ENCODE data around the gene BBS1. TPM values are rescaled to one million over a fixed set of nuclear protein-coding genes. Genes with fewer than 3 reads are reported as not detected.

BBS1 gene
- total and polyA plus RNA-seq, 2 experiments from 2014 or later = 59.7 to 100 TPM

DNA sequence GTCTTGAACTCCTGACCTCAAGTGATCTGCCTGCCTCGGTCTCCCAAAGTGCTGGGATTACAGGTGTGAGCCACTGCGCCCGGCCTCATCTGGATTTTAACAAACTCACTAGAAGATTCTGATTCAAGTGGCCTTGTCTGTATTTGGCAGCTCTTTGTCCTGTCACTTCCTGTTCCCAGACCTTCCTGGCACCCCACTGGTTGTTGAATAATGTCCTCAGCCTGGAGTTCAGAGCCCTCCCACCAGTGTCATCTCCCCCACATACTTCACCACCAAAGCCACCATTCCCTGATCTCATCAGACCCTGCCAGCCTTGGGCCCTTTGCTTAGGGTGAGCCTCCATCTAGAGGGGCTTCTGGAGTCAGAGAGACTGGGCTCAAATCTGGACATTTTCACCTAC, 40.4 kb upstream of the BBS1 start:
- Histone ChIP-seq H3K9me3 (ENCODE audit: low read depth) (no peaks in the 10 kb centered on the region), H3K36me3 (peaks cover 15% of the 10 kb centered on the region), H3K27me3 (no peaks in the 10 kb centered on the region), H3K27ac (no peak overlapping the region), H3K4me1 (ENCODE audit: low read depth) (peaks cover 7% of the 10 kb centered on the region), H3K4me3 (no peak overlapping the region)
- TF ChIP-seq, protein P1, sequence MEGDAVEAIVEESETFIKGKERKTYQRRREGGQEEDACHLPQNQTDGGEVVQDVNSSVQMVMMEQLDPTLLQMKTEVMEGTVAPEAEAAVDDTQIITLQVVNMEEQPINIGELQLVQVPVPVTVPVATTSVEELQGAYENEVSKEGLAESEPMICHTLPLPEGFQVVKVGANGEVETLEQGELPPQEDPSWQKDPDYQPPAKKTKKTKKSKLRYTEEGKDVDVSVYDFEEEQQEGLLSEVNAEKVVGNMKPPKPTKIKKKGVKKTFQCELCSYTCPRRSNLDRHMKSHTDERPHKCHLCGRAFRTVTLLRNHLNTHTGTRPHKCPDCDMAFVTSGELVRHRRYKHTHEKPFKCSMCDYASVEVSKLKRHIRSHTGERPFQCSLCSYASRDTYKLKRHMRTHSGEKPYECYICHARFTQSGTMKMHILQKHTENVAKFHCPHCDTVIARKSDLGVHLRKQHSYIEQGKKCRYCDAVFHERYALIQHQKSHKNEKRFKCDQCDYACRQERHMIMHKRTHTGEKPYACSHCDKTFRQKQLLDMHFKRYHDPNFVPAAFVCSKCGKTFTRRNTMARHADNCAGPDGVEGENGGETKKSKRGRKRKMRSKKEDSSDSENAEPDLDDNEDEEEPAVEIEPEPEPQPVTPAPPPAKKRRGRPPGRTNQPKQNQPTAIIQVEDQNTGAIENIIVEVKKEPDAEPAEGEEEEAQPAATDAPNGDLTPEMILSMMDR (IDR thresholded peaks at IDR 0.05; ENCODE audit: low read depth, low read length) = no peak
- no peak for DNase-seq (ENCODE audit: low read depth in 1 of 2, low spot score in 1 of 2)

DNA sequence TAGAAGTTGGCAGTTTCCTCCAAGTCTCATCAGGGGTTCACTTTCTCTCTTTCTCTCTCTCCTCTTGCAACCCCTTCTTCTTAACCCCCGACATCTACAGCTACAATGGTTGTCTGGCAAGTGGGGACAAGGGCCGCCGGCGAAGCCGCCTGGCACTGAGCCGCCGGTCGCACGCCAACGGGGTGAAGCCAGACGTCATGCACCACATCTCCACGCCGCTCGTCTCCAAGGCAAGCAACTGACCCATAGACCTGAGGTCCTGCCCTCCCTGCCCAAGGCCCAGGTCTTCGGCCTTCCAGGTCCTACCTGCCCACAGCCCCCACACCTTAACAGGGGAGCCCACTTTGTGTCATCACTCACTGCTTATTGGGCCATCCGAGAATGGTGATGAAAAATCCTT, 39.3 kb upstream of the BBS1 start:
- DNase-seq (ENCODE audit: low read depth in 1 of 2, low spot score in 1 of 2) = no peak
- Histone ChIP-seq H3K36me3 (peaks cover 15% of the 10 kb centered on the region), H3K4me1 (ENCODE audit: low read depth) (peaks cover 7% of the 10 kb centered on the region), H3K27ac (no peak overlapping the region), H3K4me3 (no peak overlapping the region), H3K27me3 (no peaks in the 10 kb centered on the region), H3K9me3 (ENCODE audit: low read depth) (no peaks in the 10 kb centered on the region)
- TF ChIP-seq, protein P1 (IDR thresholded peaks at IDR 0.05; ENCODE audit: low read depth, low read length) = no peak

DNA sequence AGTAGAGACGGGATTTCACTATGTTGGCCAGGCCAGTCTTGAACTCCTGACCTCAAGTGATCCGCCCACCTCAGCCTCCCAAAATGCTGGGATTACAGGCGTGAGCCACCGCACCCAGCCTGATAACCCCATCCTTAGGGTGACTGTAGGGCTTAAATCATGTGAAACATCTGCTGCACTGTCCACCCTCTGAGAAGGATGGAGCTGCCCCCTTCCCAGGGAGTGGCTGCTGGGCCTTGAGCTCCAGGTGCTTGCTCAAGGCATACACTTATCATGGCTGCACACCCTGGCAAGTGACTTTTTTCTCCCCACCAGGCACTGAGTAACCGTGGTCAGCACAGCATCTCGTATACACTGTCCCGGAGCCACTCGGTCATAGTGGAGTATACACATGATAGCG, 38.4 kb upstream of the BBS1 start:
- Histone ChIP-seq H3K27me3 (no peaks in the 10 kb centered on the region), H3K4me1 (ENCODE audit: low read depth) (peaks cover 7% of the 10 kb centered on the region), H3K9me3 (ENCODE audit: low read depth) (no peaks in the 10 kb centered on the region), H3K27ac (no peak overlapping the region), H3K36me3 (peaks cover 15% of the 10 kb centered on the region), H3K4me3 (no peak overlapping the region)
- TF ChIP-seq, protein P1 (IDR thresholded peaks at IDR 0.05; ENCODE audit: low read depth, low read length) = no peak
- DNase-seq (ENCODE audit: low read depth in 1 of 2, low spot score in 1 of 2) = no peak

DNA sequence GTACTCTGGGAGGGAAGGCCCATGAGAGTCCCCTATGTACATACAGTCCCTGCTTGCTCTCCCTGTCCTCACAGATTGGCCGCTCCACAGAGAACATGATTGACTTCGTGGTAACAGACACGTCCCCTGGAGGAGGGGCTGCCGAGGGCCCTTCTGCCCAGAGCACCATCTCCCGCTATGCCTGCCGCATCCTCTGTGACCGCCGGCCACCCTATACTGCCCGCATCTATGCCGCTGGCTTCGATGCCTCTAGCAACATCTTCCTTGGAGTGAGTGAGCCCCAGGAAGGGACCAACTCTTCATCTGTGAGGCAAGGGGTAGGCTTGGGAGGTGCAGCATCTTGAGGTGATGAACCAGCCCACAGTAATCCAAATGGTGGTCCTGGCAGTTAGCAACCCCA, 37.3 kb upstream of the BBS1 start:
- TF ChIP-seq, protein P1 (IDR thresholded peaks at IDR 0.05; ENCODE audit: low read depth, low read length) = no peak
- Histone ChIP-seq H3K4me1 (ENCODE audit: low read depth) (no peaks in the 10 kb centered on the region), H3K4me3 (no peak overlapping the region), H3K36me3 (peaks cover 15% of the 10 kb centered on the region), H3K27me3 (no peaks in the 10 kb centered on the region), H3K9me3 (ENCODE audit: low read depth) (no peaks in the 10 kb centered on the region), H3K27ac (no peak overlapping the region)
- DNase-seq (ENCODE audit: low read depth in 1 of 2, low spot score in 1 of 2) = no peak

DNA sequence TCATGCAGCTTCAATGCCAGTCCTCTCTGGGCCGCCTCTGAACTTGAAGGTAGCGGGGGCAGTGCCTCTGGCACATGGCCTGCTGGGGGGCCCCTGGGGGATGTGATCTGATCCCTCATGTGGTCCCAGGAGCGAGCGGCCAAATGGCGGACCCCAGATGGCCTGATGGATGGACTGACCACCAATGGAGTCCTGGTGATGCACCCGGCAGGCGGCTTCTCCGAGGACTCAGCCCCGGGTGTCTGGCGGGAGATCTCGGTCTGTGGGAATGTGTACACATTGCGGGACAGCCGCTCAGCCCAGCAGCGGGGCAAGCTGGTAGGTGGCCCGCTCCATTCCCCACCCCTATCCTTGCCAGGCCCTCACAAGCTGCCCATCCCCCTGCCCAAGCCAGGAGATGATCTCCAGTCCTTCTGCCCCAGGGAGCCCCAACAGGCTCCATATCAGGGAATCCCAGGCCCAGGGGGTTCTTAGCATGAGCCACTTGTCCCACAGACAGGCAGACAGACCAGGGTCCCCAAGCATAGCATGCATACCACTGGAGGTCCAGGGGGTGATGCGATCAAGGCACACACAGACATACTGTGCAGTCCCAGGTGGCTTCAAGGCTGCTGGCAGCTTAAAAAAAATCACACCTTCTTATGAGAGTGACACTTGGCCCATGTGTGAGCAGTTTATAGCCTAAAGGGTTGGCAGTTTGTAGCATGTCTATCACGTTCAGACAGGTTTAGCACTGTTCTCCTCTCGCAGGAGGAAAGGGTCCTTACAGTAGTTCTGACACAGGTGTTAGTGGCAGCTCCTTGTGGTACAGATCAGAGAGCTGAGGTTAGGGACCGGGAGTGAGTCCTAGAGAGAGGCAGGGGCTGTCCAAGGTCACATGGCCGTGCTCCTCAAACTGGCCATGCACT, 36.6 kb upstream of the BBS1 start:
- Histone ChIP-seq H3K27ac (no peak overlapping the region), H3K9me3 (ENCODE audit: low read depth) (no peaks in the 10 kb centered on the region), H3K27me3 (no peaks in the 10 kb centered on the region), H3K4me3 (no peak overlapping the region), H3K36me3 (peaks cover 15% of the 10 kb centered on the region), H3K4me1 (ENCODE audit: low read depth) (no peaks in the 10 kb centered on the region)
- DNase-seq (ENCODE audit: low read depth in 1 of 2, low spot score in 1 of 2) = no peak
- TF ChIP-seq, protein P1 (IDR thresholded peaks at IDR 0.05; ENCODE audit: low read depth, low read length) = no peak

Data from cardiac muscle cell (in vitro differentiated cells and primary cell).